CD1c-positive myeloid dendritic cell (primary cell): ENCODE data around the gene RGL4.

Experiments
- DNase-seq: peaks from one replicate; pipeline ENCODE4 v3.0.0-alpha.2; 2016; ENCODE audit errors: extremely low spot score

RGL4 gene

DNA sequence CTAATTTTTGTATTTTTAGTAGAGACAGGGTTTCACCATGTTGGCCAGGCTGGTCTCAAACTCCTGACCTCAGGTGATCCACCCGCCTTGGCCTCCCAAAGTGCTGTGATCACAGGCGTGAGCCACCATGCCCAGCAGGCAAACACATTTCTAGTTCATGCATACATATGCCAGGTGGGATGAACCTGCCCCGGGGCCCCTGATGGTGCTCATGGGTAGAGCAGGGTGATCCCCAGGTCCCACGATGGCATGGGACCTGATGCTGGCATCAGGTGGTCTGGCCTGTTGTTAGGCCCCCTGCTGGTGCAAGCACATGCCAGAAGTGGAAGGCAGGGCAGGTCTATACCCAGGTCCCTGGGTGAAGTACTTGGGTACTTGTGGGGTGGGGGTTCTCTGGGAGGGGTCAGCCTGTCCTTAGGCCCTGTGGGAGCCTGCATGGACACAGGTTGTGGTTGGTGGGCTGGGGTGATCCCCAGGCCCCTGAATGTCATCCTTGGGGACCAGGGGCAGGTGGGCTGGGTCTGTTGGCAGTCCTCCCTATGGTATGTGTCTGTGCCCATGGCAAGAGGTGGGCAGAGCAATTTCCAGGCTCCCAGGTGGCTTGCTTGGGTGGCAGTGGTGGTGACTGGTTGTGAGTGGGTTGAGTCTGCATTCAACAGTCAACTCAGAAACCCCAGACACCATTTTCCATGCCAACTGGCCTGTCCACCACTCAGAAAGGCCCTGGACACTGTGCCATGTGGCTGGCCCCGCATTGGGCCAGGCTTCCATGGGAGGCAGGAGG, 9.6 kb upstream of the RGL4 start:
- no peak for DNase-seq

DNA sequence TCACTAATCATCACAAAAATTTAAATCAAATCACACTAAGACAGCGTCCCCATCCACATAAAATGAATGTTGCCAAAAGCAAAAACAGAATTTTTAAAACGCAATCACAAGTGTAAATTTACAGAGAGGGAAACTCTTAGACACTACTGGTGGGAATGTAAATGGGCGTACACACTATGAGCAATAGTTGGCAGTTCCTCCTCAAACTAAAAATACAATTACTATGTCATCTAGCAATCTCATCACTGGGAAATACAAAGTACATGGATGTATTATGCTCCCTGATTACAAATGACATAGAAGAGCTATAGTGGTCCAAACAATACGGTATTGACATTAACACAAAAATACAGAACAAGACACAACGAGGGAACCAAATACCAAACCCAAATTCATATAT, 8.7 kb upstream of the RGL4 start:
- no peak for DNase-seq

DNA sequence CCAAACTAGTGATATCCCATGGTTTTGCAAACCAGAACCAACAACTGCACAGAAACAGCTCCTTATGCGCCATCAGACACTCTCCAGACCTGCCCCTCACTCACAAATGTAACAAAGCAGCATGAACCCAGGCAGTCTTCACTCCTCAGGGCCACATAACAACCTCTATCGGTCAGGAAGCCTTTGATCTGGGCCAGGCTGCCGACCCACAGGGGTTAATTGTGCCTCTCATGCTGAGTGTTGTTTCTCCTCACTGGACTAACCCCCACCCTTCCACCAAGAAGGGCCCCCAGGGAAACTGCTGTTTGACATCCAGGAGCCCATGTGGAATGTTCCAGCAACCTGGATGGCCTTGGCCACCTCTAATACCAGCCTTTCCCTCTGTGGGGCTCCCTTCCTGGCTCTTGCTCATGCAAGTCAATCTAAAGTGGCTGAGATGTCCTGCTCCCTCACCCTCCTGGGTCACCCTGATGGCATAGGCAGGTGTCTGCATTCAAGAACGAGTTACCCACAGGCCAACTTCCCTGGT, 7.9 kb upstream of the RGL4 start:
- DNase-seq: no peak

DNA sequence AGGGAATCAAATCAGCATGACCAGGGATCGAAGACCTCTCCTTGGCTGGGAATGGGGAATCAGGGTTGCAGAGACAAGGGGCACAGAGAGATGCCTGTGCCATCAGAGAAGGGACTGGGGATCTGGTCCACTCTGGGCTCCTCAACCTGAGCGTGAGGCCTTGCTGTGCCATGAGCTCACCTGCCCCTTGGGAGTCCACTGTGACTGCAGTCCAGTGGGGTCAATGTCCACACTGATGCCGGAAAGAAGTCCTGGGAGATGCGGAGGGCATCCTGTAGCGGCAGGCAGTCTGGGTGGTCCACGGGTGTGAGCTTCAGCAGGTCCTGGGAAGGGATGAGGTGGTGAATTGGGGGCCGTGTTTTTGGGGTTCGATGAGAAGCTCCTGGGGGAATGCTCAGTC, 7.3 kb upstream of the RGL4 start:
- no peak for DNase-seq

DNA sequence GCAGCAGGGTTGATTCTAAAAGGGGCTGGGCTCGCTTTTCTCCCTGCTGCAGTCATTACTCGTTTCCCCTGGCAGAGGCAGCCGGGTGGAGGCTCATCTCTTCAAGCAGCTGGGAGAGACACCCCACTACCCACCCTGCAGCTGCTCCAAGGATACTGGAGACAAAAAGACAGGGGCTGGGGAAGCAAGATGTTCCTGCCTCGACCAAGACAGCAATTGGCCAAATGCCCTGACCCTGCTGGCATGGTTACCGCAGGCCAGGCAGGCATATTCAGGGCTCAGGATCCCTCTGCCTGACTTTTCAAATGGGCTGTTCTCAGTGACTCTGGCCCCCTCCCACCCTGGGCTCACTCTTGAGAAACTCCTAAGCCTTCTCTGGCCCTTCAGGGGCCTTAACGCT, 6.8 kb upstream of the RGL4 start:
- no peak for DNase-seq

DNA sequence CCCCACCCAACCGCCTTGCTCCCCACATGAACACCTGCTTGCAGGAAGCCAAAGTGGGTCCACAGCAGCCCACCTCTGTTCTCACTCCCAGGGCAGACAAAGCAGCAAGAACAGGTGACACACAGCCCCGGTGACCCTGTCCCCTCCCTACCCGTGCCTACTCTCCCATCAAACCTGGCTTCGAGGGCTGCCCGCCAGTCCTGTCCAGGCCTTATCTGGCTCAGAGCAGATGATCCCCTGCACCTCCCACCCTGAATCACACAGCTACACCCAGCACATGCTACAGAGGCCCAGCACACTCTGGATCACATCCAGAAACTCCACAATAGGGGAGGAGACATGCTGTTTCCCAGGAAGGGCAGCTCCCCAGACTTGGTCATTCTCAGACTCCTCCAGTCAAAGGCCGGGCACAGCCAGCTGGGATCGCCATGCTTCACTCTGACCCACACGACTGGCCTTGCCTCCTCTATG, 6.2 kb upstream of the RGL4 start:
- DNase-seq: no peak

DNA sequence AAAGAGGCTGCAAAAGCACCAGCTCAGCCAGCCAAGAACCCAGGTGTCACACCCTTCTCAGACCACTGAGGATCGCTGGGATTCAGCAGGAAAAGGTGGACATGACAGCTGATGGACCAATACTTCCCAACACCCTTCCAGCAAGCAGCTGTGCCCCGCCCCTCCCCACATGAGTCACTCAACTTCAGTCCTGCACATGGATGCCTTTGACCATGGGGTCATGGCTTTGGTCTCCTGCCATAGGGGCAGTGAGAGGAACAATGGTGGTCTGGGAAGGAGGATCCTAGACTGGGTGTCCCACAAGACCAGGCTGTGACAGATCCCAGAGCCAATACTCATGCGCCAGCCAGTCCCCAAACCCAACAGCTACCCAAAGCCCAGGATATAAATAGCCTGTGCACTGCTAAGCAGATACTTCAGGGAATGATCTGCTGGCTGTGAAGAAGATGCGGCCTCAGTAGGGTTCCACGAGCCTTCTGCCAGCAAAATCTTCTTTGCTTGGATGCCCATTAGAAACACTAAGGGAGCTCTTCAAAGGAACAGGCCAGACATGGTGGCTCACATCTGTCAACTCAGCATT, 5.5 kb upstream of the RGL4 start:
- no peak for DNase-seq

DNA sequence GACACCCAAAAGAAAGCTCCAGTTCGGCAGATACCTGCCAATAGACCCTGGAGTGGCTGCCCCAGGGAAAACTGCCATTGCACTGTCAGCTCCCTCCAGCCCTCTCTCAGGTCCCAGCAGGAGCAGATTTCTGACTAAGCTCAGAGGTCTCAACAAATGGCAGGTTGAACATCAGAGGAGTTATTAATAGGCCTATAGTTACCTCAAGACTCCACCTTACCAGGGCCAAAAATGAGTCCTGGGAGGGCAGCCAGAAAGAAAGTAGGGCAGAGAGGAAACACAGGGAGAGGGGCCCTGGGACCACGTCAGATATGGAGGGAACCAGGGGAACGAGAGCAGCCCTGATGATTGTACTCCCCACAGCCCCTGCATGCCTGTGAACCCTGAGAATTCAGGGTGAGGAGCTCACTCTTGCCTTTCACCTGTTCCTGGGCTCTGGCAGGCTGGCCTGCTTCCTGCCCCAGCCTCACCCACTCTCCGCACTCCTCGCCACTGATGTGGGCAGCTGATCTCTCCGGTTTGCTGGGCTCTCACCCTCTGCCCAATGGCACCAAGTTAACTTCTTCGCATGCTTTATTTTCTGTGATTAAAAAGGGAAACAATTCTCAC, 4.3 kb upstream of the RGL4 start:
- DNase-seq: no peak

DNA sequence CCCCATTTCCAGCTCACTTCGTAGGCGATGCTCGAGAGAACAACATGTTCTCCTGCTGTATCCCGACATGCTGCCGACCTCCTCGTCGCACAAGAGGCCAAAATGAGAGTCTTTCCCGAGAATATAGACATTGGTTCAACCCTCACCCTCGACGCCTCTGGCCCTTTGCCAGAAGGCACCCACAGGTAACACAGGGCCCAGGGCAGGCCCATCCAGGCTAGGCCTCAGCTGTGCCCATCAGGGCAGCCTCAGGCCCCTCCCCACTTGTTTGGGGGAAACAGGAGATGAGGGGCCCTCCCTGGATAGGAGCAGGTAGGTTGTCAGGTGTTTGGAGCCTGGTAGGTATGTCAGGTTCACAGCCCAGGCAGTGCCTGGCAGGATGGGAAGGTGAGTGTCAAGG, 2.7 kb upstream of the RGL4 start:
- DNase-seq: no peak

DNA sequence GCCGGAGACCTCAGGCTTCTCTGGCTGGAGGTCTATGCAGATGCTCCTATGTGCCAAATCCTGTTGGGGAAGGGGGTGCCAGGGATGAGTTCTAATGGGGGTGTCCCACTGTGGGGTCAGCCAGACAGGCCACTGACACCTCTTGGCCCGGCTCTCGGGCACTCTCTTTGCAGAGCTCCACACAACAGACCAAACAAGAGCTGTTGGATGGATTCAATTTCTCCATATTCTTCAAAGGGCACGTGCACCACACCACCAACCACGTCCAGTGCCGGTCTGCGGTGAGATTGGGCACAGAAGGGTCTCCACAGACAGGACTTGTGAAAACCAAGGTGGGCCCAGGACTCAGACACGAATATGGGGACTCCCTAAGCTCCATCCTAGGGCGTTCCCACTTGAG, 2.2 kb upstream of the RGL4 start:
- no peak for DNase-seq

DNA sequence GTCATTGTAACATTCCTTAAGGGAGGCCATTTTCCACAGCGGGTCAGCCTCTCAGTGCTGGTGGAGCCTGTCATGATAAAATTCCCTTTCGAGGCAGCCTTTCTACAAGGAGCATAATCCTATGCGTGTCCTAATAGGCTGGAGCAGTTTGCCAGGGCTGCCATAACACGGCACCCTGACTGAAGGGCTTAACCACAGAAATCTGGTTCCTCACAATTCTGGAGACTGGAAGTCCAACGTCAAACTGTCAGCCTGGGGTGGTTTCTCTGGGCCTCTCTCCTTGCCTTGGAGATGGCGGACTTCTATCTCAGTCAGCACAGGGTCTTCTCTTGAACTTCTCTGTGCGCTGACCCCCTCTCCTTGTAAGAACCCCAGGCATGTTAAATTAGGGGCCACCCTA, 1.4 kb upstream of the RGL4 start:
- DNase-seq: no peak

DNA sequence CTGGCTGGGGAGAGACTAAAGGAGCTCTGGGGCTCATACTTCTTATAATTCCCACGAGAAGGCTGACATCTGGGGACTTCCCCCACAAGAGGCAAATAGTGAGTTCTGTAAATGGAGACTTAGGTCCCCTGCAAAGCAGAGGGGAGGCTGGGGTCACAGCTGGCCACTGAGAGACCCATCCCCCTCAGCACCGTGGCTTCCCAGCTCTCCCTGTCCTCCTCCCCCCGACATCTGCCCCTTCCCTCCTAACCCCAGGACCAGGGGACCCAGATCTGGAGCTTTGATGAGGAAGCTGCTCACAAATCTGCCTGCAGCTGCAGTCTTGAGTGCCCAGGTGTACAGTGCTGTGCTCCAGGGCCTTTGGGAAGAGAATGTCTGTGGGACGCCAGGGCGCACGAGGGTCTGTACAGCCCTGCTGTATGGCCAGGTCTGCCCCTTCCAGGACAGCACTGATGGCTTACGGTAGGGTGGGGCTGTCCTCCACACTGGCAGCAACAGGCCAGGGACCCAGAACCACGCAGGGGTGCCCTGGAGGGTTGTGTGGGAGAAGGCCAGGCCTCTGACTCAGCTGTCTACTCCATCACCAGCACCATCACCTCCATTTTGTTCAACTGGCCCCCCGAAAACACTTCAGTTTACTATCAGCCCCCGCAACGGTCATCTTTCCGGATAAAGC, 1.1 kb downstream of the RGL4 start:
- no peak for DNase-seq

DNA sequence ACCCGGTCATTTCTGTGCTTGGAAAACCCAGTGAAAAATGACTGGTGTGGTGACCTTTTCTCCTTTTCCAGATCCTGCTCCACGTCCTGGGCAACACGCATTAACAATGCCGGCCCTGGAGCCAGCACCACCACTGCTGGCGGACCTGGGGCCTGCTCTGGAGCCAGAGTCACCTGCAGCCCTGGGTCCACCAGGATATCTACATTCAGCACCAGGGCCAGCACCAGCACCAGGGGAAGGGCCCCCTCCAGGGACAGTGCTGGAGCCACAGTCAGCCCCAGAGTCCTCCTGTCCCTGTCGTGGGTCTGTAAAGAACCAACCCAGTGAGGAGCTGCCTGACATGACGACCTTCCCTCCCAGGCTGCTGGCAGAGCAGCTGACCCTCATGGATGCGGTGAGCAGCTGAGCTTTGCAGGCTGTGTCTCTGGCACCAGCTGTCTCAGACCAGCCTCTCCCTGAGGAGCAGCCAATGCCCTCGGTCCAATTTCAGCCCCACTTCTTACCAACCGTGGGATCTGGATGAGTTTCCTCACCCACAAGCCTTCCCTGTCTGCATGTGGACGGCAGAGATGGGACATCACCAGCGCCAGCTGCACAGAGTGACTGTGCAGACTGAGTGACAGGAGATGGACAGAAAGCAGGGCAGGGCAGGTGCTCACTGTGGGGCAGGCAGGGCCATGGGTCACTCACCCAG, 1.9 kb downstream of the RGL4 start:
- DNase-seq: no peak

DNA sequence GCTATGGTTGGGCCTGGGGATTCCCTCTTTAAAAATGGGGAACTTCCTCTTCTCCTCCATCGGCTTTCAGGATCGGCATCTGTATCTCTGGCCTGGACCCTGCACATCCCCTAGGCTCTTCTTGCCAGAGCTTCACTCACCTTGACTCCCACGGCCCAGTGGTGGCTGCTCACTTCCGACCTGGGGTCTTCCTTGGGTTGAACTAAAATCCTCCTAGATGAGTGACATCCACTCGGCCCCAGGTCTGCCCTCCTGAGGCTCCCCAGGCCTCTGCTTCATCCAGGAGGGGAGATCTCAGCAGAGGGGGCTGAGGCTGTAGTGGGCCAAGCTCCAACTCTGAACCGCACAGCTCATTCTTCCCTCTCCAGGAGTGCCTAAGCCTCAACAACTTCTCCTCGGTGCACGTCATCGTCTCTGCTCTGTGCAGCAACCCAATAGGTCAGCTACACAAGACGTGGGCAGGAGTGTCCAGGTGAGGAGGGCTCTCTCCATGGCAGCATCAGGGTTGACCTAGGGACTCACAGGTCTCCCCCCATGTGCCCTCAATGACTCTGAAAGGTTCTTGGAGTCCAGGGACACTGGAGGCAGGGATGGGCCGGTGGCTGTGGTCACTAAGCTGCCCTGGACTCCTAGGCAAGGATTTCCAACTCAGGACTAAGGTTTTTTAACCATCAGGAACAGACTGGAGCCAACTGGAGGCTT, 3.3 kb downstream of the RGL4 start:
- no peak for DNase-seq

DNA sequence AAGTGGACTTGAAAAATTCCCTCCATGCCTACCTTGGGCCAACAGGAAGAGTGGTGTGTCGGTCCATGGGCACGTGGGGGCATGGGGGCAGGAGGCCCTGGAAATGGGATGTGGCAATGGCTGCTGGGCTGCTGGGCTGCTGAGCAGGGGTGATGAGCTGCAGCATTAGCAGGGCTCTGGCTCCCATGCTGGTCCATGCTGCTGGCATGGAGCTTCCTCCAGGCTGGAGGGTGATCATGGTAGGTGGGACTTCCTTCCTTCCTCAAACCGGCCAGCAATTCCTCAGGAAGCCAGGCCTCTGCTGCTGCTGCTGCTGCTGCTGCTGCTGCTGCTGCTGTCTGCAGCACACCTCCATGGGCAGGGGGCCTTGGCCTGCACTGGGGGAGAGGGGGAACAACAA, 4.3 kb downstream of the RGL4 start:
- DNase-seq: no peak

DNA sequence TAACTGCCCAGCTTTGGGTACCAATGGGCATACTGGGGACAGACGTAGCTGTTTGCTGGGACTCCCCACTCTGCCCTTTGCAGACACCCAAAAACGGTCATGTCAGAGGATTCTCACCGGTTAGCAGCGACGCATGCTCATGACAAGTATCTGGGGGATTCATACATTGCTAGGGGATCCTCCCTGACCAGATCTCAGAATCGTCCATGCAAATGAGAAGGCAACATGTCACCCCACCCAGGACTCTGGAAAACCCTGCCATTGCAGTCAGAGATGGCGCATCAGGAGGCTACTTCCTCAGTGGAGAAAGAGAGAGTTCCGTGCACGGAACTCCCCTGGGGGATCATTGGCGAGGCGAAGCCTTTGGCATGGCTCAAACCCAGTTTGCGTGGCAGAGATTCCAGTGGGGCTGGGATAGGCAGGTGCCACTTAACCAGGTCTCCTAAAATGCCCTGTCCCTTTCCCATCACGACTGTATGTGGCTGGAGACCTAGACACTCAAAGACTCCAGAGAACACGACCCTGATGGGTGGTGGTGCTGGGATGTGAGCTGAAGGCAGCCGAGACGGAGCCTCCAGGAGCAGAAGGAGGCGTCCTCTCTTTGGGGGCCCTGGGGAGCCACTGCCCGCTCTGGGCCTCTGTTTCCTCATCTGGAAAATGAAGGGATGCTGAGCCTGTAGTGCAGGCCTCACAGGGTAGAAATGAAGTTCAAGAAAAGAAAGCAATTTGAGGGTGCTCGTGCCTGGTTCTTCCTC, 4.9 kb downstream of the RGL4 start:
- DNase-seq: no peak

DNA sequence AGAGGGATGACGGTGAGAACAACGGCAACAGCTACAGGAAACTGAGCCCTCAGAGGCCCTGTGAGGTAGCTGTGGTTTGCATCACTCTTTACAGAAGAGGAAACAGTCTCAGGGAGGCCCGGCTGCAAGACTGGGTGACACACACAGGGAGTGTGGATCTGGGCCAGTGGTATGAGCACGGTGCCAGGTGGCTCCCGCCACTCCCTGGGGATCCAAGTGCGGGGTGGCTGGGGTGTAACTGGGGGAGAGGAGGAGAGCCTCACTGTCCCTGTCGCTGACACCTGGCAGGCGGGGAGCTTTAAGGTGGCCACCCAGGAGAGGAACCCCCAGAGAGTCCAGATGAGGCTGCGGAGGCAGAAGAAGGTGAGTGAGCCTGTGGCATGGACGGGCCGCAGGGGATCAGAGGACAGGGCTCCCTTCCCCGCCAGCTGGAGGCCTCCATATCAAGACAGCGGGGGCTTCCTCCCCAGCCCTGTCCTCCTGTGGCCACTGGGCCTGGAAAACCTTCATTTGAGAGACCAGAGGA, 5.6 kb downstream of the RGL4 start:
- peak; percentile 62 for DNase-seq

DNA sequence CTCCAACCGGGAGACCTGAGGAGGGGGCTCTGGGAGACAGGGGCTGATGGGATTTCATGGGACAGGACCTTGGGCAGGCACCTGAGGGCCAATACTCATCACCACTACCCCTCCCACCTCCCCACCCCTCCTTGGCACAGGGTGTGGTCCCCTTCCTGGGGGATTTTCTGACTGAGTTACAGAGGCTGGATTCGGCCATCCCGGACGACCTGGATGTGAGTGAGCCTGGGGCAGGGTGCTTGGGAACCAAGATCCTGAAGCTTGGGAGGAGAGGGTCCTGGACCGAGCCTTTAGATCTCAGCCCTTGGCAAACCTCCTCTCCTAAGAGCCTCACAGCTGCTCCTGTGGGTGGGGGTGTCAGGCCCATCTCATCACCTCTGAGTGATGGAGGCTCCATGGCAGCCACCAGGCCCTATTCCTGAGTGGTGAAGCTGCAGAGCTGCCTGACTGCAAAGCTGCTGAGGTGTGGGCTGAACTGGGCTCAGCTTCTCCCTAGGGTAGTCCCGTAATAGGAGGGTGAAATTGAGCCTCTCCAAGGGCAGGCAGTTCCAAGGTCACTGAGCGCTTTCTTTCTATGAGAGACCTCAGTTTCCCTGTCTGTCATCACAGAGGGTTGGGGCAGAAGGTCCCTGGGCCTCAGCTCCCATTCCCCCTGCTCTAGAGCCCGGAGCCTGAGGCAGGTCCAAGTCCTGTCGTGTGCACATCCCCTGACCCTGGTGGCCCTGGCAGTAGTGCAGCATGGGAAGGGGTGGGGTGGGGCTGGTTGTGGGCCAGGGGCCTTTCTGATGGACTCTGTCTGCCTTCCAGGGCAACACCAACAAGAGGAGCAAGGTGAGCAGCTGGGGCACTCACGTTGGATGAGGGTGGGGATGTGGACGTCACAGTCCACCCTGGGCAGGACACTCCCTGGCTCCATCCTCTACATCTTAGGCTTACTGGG, 6.5 kb downstream of the RGL4 start:
- DNase-seq: no peak

DNA sequence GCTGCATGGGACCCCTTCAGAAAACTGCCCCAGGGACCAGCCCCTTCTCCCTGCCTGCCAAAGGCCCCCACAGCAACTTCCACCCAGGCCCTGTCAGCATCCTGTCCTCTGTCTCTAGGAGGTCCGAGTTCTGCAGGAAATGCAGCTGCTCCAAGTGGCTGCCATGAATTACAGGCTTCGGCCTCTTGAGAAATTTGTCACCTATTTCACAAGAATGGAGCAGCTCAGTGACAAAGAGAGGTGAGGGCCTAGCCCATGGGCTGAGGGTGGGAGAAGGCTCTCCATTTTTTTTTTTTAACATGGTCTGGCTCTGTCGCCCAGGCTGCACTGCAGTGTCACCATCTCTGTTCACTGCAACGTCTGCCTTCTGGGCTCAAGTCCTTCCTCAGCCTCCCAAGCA, 7.3 kb downstream of the RGL4 start:
- DNase-seq: no peak
